Endothelial cell of umbilical vein (primary cell): ENCODE results near the gene HTR6. TPM values are rescaled to one million over a fixed set of nuclear protein-coding genes. Genes with fewer than 3 reads are reported as not detected.
"Not testable (repeated sequence)": the region's sequence is repeated elsewhere in the genome, so short reads cannot be mapped to it uniquely, and the experiment has no call there.

ENCODE experiments used
- BruUV-seq: library from RNA; stranded (reverse); fragments of 400-500 nt; replicated peaks from 2 replicates; lab custom pipeline; 2021; lab: Mats Ljungman, UMichigan
- CTCF ChIA-PET: fragments of 300-600, 350-600 bp; sonication (Branson Sonifier 250); formaldehyde crosslinking; loops from one replicate; lab custom pipeline; 2021; ENCODE audit warnings: antibody characterized with exemption, inconsistent platforms; lab: Charles Lee
- POLR2A ChIA-PET: fragments of 300-600, 350-600 bp; sonication (Branson Sonifier 250); formaldehyde crosslinking; loops from one replicate; lab custom pipeline; 2021; ENCODE audit warnings: antibody characterized with exemption, inconsistent platforms; lab: Charles Lee
- DNase-seq: peaks from one replicate; pipeline ENCODE4 v3.0.0-alpha.2; 2011; ENCODE audit warnings: low read depth, low spot score
- FAIRE-seq: peaks from 2 replicates; lab custom pipeline; 2011; peaks lifted over from hg19 to GRCh38; lab: Jason Lieb, UNC
- H2AFZ ChIP-seq: 2 replicates; pipeline ENCODE4 v1.6.0; 2012; ENCODE audit warnings: low read depth, low read length, control low read depth, inconsistent platforms
- H3K27ac ChIP-seq: 2 replicates; pipeline ENCODE4 v1.5.1; 2011; ENCODE audit warnings: low read depth, mild to moderate bottlenecking, control low read depth, low read length, moderate library complexity; ENCODE audit not compliant: insufficient read depth
- H3K27me3 ChIP-seq, 2 experiments: 2 replicates each; pipeline versions ENCODE4 v1.6.0 to v1.6.1; 2011; ENCODE audit warnings: low read length in 2 of 2, mixed read lengths in 1 of 2; ENCODE audit not compliant: control insufficient read depth in 2 of 2, insufficient read depth in 2 of 2
- H3K36me3 ChIP-seq, 2 experiments: 2 replicates in 1 of 2; 3 replicates in 1 of 2; pipeline ENCODE4 v1.5.1; 2011; ENCODE audit warnings: low read length in 2 of 2, mild to moderate bottlenecking in 1 of 2, moderate library complexity in 1 of 2; ENCODE audit not compliant: control insufficient read depth in 2 of 2, insufficient read depth in 2 of 2; ENCODE audit errors: extremely low read depth in 1 of 2
- H3K4me1 ChIP-seq: 3 replicates; pipeline ENCODE4 v1.5.1; 2011; ENCODE audit warnings: mild to moderate bottlenecking, low read length; ENCODE audit not compliant: control insufficient read depth, insufficient read depth; ENCODE audit errors: extremely low read depth
- H3K4me2 ChIP-seq: 2 replicates; pipeline ENCODE4 v1.6.1; 2011; ENCODE audit warnings: low read length, control low read depth, mixed read lengths; ENCODE audit not compliant: insufficient read depth
- H3K4me3 ChIP-seq, 3 experiments: fragments of 200-600 bp in 1 of 3; sonication (generic), shearing (Covaris generic) in 1 of 3; replicated peaks in 1 of 3; 2 replicates each; pipeline ENCODE4 v1.5.1; 2011 to 2016; ENCODE audit warnings: control low read depth in 3 of 3, low read length in 3 of 3, mild to moderate bottlenecking in 2 of 3, inconsistent platforms in 1 of 3, low read depth in 1 of 3, moderate library complexity in 1 of 3; ENCODE audit not compliant: insufficient read depth in 1 of 3
- H3K79me2 ChIP-seq: 2 replicates; pipeline ENCODE4 v1.6.0; 2012; ENCODE audit warnings: low read length, inconsistent platforms; ENCODE audit not compliant: control insufficient read depth, insufficient read depth
- H3K9ac ChIP-seq: replicated peaks from 2 replicates; pipeline ENCODE3; 2011; ENCODE audit warnings: low read length, control low read depth; ENCODE audit not compliant: insufficient read depth; ENCODE audit errors: extremely low read depth
- H3K9me1 ChIP-seq: replicated peaks from 3 replicates; pipeline ENCODE4 v1.6.0; 2011; ENCODE audit warnings: mild to moderate bottlenecking, low read length; ENCODE audit not compliant: control insufficient read depth, insufficient read depth; ENCODE audit errors: extremely low read depth
- H3K9me3 ChIP-seq: replicated peaks from 2 replicates; pipeline ENCODE4 v1.5.1; 2012; ENCODE audit warnings: low read length, inconsistent platforms; ENCODE audit not compliant: control insufficient read depth, insufficient read depth
- H4K20me1 ChIP-seq: replicated peaks from 2 replicates; pipeline ENCODE3; 2011; ENCODE audit warnings: mild to moderate bottlenecking, low read length; ENCODE audit not compliant: control insufficient read depth, insufficient read depth; ENCODE audit errors: extremely low read depth
- EZH2 ChIP-seq: IDR thresholded peaks from 2 replicates; pipeline ENCODE4 v1.6.1; 2012; ENCODE audit warnings: borderline replicate concordance, low read depth, mild to moderate bottlenecking, moderate library complexity, low read length, inconsistent platforms; ENCODE audit not compliant: severe bottlenecking
- FOS ChIP-seq: IDR thresholded peaks from 2 replicates; pipeline ENCODE4 v1.6.1; 2011; ENCODE audit warnings: mild to moderate bottlenecking, low read length, moderate library complexity, borderline replicate concordance; ENCODE audit not compliant: insufficient read depth
- MYC ChIP-seq: IDR thresholded peaks from one replicate; pipeline ENCODE4 v1.6.1; 2011; ENCODE audit warnings: mild to moderate bottlenecking, low read depth, low read length
- POLR2A ChIP-seq: IDR thresholded peaks from 2 replicates; pipeline ENCODE4 v1.6.1; 2012; ENCODE audit warnings: low read depth, mild to moderate bottlenecking, control low read depth, low read length
- POLR2AphosphoS5 ChIP-seq: IDR thresholded peaks from 2 replicates; pipeline ENCODE4 v1.6.1; 2012; ENCODE audit warnings: low read depth, mild to moderate bottlenecking, control low read depth, low read length, moderate library complexity; ENCODE audit not compliant: insufficient read depth
- dilution Hi-C: fragments of 300-500 bp; cut with MboI; formaldehyde crosslinking; loops from one replicate; pipeline ENCODE4 v1.15.0; 2019; ENCODE audit warnings: low sequenced_read_pairs; ENCODE audit not compliant: extremely low pct_ligation_motif_present
- intact Hi-C: fragments of 100-400 bp; cut with micrococcal nuclease; formaldehyde crosslinking; loops from one replicate; pipeline ENCODE4 v1.10.0; 2022
- polyA plus RNA-seq, 4 experiments: library from polyadenylated mRNA; depleted of rRNA in 3 of 4; stranded (reverse) in 3 of 4; unstranded in 1 of 4; fragments of >200 nt; gene quantifications; 2 replicates each; pipeline versions ENCODE4 v1.2.1 to v1.2.3, GENCODE V29; 2011 to 2012; ENCODE audit warnings: missing spikeins in 1 of 4
- total RNA-seq: library from RNA; stranded (reverse); gene quantifications from 2 replicates; pipeline ENCODE4 v1.2.3, GENCODE V29; 2021
- TF ChIP-seq, protein P1 (sequence below): IDR thresholded peaks from 2 replicates; pipeline ENCODE4 v1.6.1; 2011; ENCODE audit not compliant: insufficient read depth, insufficient read length

Gene HTR6
- total and polyA plus RNA-seq, 2 donors (not counting 3 experiments of a cell fraction or from before 2014, with no cell fraction given), result not detected

DNA sequence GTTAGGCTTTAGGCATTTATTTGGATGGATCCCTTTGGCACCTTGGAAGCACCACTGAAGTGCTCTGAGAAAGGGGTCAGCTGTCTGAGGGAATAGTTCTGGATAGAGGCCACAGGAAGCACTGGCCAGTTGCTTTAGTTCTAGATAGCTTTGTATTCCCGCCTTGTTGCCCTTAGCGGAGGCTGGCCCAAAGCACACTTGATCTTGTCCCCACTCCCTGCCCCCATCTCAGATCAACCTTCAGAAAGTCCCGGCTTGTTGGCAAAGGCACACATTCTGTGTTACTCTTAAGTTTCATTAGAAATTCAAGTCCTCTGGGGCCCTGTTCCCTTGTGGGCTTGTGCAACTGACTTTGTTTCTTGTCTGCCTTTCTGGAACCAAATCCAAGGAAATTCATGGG is 35.8 kb upstream of the HTR6 start:
- no peaks in the 10 kb centered on the region for H4K20me1 ChIP-seq
- ChIA-PET CTCF (interaction anchor here (1.1 to 1.4 kb wide), 3 partner anchors 22 to 191 kb away, joined by 3 to 4 read pairs (median 4); no protein-coding TSS in a partner anchor), POLR2A (no interaction called here)
- no peak for DNase-seq
- H3K4me1 ChIP-seq, result no peaks in the 10 kb centered on the region
- H2AFZ ChIP-seq, result no peak overlapping the region
- no peak overlapping the region for H3K27ac ChIP-seq
- H3K9me3 ChIP-seq, result no peaks in the 10 kb centered on the region
- H3K4me2 ChIP-seq, result no peak overlapping the region
- H3K9me1 ChIP-seq, result no peaks in the 10 kb centered on the region
- intact Hi-C loops, result no loop called here
- no peaks in the 10 kb centered on the region for H3K79me2 ChIP-seq
- dilution Hi-C loops, result loop anchor here (25.0 kb wide), 1 partner anchor 217 kb away; no protein-coding TSS in a partner anchor
- TF ChIP-seq POLR2AphosphoS5, result no peak
- TF ChIP-seq, protein P1, sequence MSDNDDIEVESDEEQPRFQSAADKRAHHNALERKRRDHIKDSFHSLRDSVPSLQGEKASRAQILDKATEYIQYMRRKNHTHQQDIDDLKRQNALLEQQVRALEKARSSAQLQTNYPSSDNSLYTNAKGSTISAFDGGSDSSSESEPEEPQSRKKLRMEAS, result no peak
- no peak for TF ChIP-seq FOS
- no peak for FAIRE-seq
- H3K4me3 ChIP-seq, result no peak overlapping the region
- BruUV-seq, result no TSS peak
- H3K9ac ChIP-seq, result no peak overlapping the region
- no peaks in the 10 kb centered on the region for H3K27me3 ChIP-seq
- H3K36me3 ChIP-seq, result peaks cover 8 to 14% of the 10 kb centered on the region in 2 experiments

DNA sequence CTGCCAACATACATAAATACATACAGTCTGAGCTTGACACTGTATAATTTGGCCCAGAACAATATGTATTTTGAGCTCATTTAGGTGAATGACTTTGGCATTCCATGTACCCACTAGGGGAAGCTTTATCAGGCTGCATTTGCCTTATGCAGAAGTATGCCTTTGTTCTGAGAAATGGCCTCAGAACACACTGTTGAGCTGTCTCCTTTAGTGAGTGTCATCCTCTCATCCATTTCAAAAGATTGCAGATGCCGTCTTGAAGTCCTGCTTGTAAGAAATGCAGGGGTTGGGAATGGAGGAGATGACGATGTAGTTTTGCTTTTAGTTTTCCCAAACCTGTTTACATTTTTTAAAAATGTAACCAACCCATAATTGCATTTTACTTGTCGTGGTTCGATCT is 35.3 kb upstream of the HTR6 start:
- TF ChIP-seq EZH2, result no peak
- TF ChIP-seq MYC, result no peak
- no peak for TF ChIP-seq POLR2A
- no peak for TF ChIP-seq POLR2AphosphoS5
- no peak for TF ChIP-seq FOS
- POLR2A ChIA-PET, result no interaction called here
- FAIRE-seq (no peak), DNase-seq (no peak)
- no peaks in the 10 kb centered on the region for H3K4me1 ChIP-seq
- no peak overlapping the region for H3K27ac ChIP-seq
- no peak overlapping the region for H2AFZ ChIP-seq
- H3K9me1 ChIP-seq, result no peaks in the 10 kb centered on the region
- H3K36me3 ChIP-seq, result peaks cover 8 to 14% of the 10 kb centered on the region in 2 experiments
- no peaks in the 10 kb centered on the region for H3K9me3 ChIP-seq
- CTCF ChIA-PET, result interaction anchor here (1.1 to 1.4 kb wide), 3 partner anchors 22 to 191 kb away, joined by 3 to 4 read pairs (median 4); no protein-coding TSS in a partner anchor
- no peaks in the 10 kb centered on the region for H3K79me2 ChIP-seq
- H3K9ac ChIP-seq, result no peak overlapping the region
- H4K20me1 ChIP-seq, result no peaks in the 10 kb centered on the region
- H3K4me2 ChIP-seq, result no peak overlapping the region
- dilution Hi-C loops, result loop anchor here (25.0 kb wide), 1 partner anchor 217 kb away; no protein-coding TSS in a partner anchor
- intact Hi-C loops, result no loop called here
- no peaks in the 10 kb centered on the region for H3K27me3 ChIP-seq
- BruUV-seq, result no TSS peak
- H3K4me3 ChIP-seq, result no peak overlapping the region

DNA sequence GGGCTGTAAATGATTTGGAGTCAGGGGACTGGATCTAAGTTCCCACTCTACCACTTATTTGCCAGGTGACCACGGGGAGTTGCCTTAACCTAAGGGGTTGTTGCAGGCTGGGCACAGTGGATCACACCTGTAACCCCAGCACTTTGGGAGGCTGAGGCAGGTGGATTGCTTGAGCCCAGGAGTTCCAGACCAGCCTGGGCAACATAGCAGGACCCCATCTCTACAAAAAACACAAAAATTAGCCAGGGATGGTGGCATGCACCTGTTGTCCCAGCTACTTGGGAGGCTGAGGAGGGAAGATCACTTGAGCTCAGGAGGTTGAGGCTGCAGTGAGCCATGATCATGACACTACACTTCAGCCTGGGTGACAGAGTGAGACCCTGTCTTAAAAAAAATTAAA is 34.5 kb upstream of the HTR6 start:
- DNase-seq, H3K27me3 ChIP-seq, H3K79me2 ChIP-seq, H3K27ac ChIP-seq, H4K20me1 ChIP-seq, H3K9me3 ChIP-seq, H3K9me1 ChIP-seq, POLR2A ChIA-PET, H3K4me2 ChIP-seq, BruUV-seq, H3K9ac ChIP-seq, FAIRE-seq, intact Hi-C loops, H3K4me1 ChIP-seq, H2AFZ ChIP-seq, H3K4me3 ChIP-seq: not testable (repeated sequence)
- CTCF ChIA-PET, result interaction anchor here (0.7 to 1.4 kb wide), 4 partner anchors 9 to 21 kb away, joined by 3 to 4 read pairs (median 4); no protein-coding TSS in a partner anchor
- dilution Hi-C loops, result loop anchor here (25.0 kb wide), 1 partner anchor 218 kb away; no protein-coding TSS in a partner anchor
- peaks cover 8 to 11% of the 10 kb centered on the region in 2 experiments for H3K36me3 ChIP-seq
